HTR-8/SVneo (cell line): ENCODE measurements around the gene ABL1.
"Not testable (repeated sequence)": the region's sequence is repeated elsewhere in the genome, so short reads cannot be mapped to it uniquely, and the experiment has no call there.

Experiments
- DNase-seq: peaks from one replicate; pipeline ENCODE4 v3.0.0; 2011; ENCODE audit warnings: low spot score, mixed read lengths; ENCODE audit not compliant: insufficient read length
- FAIRE-seq: peaks from 2 replicates; lab custom pipeline; 2011; peaks lifted over from hg19 to GRCh38; lab: Jason Lieb, UNC

Gene ABL1

DNA sequence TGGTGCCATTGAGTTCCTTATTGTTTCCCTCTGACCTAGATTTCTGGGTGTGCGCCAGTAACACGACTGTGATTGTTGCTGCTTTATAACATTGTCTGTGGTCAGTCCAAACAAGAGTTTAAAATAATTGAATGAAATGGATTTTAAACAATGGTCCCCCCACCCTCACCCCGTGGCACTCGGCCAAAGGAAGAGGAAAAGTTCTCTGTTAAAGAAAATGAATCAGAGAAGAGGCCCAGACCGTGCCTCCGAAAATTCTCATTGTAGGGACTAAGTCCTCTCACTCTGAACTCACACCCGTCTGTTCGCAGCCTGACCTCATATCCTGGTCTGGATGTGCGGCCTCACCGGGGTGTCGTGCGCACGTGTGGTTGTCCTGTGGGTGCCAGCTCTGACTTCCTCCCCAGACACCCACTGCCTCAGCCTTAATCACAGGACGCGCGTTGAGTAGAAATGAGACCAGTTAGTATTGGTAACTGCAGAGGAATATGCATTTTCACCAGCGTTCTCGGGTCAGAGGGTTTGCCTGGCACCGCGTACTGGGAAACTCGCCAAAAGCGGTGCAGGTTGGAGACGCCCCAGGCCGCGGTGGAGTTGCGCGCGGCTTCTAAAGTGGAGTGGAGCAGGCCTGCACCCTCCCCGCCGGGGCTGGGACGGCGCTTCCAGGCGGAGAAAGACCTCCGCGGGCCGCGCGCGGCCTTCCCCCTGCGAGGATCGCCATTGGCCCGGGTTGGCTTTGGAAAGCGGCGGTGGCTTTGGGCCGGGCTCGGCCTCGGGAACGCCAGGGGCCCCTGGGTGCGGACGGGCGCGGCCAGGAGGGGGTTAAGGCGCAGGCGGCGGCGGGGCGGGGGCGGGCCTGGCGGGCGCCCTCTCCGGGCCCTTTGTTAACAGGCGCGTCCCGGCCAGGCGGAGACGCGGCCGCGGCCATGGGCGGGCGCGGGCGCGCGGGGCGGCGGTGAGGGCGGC, at the start of gene ABL1:
Gene ABL1 (plus strand): TSS at position 884 of the 966 bp plus-strand sequence. CDS start 193 bp downstream, outside the sequence.
- peak; percentile 60 for DNase-seq
- FAIRE-seq, result peak; percentile 36

- no peak for DNase-seq
Measured at GRCh38 chr9:130785940-130786508, 49.0 kb upstream of the ABL1 start.

DNA sequence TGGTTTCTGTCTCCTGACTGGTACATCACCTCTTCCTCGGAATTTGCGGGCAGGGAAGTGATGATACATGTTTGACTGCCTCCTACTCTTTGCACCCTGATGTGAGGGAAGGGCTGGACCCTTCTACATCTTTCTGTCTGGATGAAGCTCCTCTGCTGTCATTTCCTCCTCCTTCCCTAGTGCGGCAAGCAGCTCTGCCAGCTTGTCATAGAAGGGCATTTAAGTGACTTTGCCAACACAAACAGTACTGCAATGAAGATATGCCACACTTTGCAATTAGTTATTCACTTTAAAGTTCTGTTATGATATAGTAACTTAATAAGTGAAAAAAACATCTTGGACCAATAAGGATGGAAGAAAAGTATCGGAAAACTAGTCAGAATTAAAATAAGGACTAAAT, 48.5 kb upstream of the ABL1 start:
- FAIRE-seq, result no peak
- DNase-seq, result no peak

More at GRCh38 chr9:130785940-130786508, 49.0 kb upstream of the ABL1 start:
- no peak for FAIRE-seq

- DNase-seq, result no peak
- no peak for FAIRE-seq
Measured at GRCh38 chr9:130789747-130790672, 45.0 kb upstream of the ABL1 start.

- DNase-seq (no peak), FAIRE-seq (no peak)
Measured at GRCh38 chr9:130791303-130791894, 43.7 kb upstream of the ABL1 start.

- FAIRE-seq, result no peak
Measured at GRCh38 chr9:130793589-130793988, 41.5 kb upstream of the ABL1 start.

DNA sequence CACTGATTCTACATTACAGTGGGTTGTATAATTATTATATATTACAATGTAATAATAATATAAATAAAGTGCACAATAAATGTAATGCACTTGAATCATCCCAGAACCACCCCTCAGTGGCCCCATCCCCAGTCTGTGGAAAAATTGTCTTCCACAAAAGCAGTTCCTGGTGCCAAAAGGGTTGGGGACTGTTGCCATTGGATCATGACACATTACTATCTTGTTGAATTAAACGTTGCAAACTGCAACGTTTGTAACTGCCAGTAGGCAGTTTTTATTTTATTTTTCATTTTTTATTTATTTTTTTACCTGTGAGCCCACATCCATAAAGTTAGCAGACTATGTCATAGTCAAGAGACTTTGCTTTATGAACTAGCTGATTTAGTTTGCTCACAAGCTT, 41.0 kb upstream of the ABL1 start:
- FAIRE-seq, DNase-seq: not testable (repeated sequence)

More at GRCh38 chr9:130793589-130793988, 41.5 kb upstream of the ABL1 start:
- no peak for DNase-seq

DNA sequence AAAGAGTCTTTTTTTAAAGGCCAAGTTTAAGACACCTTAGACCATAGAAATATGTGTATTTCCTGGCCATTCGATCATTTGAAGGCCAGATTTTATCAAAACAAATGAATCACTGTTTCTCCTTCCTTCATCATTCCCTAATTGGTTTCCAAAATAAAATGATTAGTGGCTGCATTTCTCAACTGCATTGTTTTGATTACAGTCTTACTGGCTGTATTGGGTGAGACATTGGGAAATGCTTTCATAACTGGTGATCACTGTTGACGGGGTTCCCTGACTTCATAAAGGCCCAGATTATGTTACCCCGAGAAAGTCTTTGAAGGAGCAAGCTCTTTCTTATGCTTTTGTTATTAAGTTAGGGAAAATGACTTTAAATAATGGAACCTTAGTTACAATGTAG, 40.6 kb upstream of the ABL1 start:
- not testable (repeated sequence) for DNase-seq, FAIRE-seq

DNA sequence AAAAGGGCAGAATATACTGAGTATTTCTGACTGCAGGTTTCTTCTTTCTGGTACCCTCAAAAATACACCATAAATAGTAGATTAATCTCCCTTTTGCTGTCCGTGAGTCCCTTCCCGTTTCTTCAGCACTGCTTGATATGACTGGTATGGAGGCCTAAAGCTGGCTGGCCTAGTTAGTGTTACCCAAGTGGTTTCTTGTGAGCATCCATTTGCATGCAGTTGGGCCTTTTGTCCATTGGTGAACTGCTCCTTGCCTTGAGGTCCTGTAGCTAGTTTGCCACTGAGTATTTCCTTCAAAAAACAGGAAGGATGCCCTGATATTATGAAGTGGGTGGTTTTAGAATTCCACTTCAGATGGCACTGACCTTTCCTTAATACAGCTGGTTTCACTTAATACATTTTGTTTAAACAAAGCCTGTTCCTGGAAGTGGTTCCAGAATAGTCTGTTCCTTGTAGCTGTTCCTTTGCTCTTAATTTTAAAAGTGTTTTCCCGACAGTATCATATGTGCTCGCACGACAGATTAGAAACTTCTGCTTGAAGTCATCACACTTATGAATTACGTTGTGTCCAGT, 40.0 kb upstream of the ABL1 start:
- FAIRE-seq, result no peak
- DNase-seq, result no peak

GRCh38 chr9:130803116-130803515, 31.9 kb upstream of the ABL1 start:
- FAIRE-seq, DNase-seq: not testable (repeated sequence)

- FAIRE-seq (no peak), DNase-seq (no peak)
Measured at GRCh38 chr9:130805510-130806326, 29.3 kb upstream of the ABL1 start.

- FAIRE-seq, result no peak
- DNase-seq, result no peak
Measured at GRCh38 chr9:130806327-130806716, 28.7 kb upstream of the ABL1 start.

DNA sequence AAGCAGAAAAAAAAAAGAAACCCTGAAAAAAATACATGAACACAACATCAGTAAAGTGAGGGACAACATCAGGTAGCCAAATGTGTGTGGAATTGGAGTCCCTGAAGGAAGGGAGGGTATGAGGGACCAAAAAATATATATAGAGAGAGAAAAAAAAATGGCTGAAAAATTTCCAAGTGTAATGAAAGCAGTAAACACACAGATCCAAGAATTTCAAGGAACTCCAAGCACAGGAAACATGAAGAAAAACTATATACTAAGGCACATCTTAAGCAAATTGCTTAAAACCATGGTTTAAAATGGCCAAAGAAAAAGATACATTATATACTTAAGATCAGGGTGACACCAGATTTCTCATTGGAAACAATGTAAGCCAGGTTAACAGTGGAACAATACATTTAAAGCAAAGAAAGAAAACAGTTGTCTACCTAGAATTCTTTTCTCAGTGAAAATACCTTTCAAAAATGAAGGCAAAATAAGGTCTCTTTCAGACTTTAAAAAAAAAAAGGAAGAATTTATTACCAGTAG, 24.4 kb upstream of the ABL1 start:
- DNase-seq (no peak), FAIRE-seq (no peak)

DNA sequence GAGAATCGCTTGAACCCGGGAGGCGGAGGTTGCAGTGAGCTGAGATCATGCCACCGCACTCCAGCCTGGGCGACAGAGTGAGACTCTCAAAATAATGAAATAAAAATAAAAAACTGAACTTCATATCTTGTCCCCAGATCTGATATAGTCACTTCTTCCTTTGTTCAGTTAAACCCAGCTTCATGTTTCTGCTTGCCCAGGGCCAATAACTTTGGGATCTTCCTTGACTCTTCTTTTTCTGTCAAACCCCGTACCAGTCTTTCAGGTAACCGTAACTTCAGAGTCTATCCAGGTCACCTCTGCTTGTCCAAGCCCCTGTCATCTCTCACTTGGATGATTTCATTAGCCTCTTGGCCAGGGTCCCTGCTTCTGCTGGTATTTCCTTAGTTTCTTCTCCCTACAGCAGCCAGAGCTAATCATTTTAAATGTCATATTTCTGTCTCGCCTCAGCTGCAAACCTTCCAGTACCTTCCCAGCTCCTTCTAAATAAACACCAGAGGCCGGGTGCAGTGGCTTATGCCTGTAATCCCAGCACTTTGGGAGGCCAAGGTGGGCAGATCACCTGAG, 19.7 kb upstream of the ABL1 start:
- FAIRE-seq (no peak), DNase-seq (no peak)

- no peak for DNase-seq
- no peak for FAIRE-seq
Measured at GRCh38 chr9:130817914-130818313, 17.1 kb upstream of the ABL1 start.

GRCh38 chr9:130820135-130820738, 14.8 kb upstream of the ABL1 start:
- DNase-seq (no peak), FAIRE-seq (no peak)

- no peak for FAIRE-seq
- no peak for DNase-seq
Measured at GRCh38 chr9:130823435-130823834, 11.6 kb upstream of the ABL1 start.

- FAIRE-seq, result no peak
- DNase-seq, result no peak
Measured at GRCh38 chr9:130824079-130824478, 11.0 kb upstream of the ABL1 start.
